SK-N-SH treated with all-trans-retinoic acid at 6 μM for 48 hours (cell line): ENCODE measurements around the gene LRRC23.

ENCODE experiments used
- ATAC-seq: fragments of 200-7000 bp; cut with Tn5 transposase; 3 replicates; pipeline ENCODE4 v1.9.1; 2020; ENCODE audit warnings: mild to moderate bottlenecking, moderate library complexity
- ARNTL ChIP-seq: fragments of 450-650 bp; formaldehyde crosslinking; IDR thresholded peaks from 2 replicates; pipeline ENCODE4 v1.5.0; 2020; ENCODE audit warnings: low read depth, mild to moderate bottlenecking, moderate library complexity, borderline replicate concordance
- CSDC2 ChIP-seq: fragments of 250-450 bp; sonication (Bioruptor Pico); IDR thresholded peaks from 2 replicates; pipeline ENCODE4 v1.5.0; 2020; ENCODE audit warnings: mild to moderate bottlenecking, moderate library complexity
- ESRRG ChIP-seq: fragments of 250-450 bp; sonication (Bioruptor Pico); IDR thresholded peaks from 2 replicates; pipeline ENCODE4 v1.6.1; 2021; ENCODE audit warnings: mild to moderate bottlenecking
- OSR1 ChIP-seq: fragments of 250-450 bp; sonication (Bioruptor Pico); IDR thresholded peaks from 2 replicates; pipeline ENCODE4 v1.8.0; 2022; ENCODE audit warnings: moderate library complexity, mild to moderate bottlenecking, inconsistent platforms
- PPARA ChIP-seq: fragments of 250-450 bp; sonication (Bioruptor Pico); IDR thresholded peaks from 2 replicates; pipeline ENCODE4 v1.5.0; 2020; ENCODE audit warnings: mild to moderate bottlenecking, borderline replicate concordance
- RARB ChIP-seq: fragments of 250-450 bp; sonication (Bioruptor Pico); IDR thresholded peaks from 2 replicates; pipeline ENCODE4 v1.8.0; 2021; ENCODE audit warnings: mild to moderate bottlenecking, moderate library complexity
- TOX ChIP-seq: fragments of 250-450 bp; sonication (Bioruptor Pico); IDR thresholded peaks from 2 replicates; pipeline ENCODE4 v1.8.0; 2021; ENCODE audit warnings: mild to moderate bottlenecking, moderate library complexity, borderline replicate concordance
- ZC3H10 ChIP-seq: fragments of 250-450 bp; sonication (Bioruptor Pico); IDR thresholded peaks from 2 replicates; pipeline ENCODE4 v1.5.1; 2021; ENCODE audit warnings: mild to moderate bottlenecking, moderate library complexity
- ZFP3 ChIP-seq: fragments of 250-450 bp; sonication (Bioruptor Pico); IDR thresholded peaks from 2 replicates; pipeline ENCODE4 v1.5.0; 2020; ENCODE audit warnings: mild to moderate bottlenecking, moderate library complexity
- ZNF565 ChIP-seq: fragments of 450-650 bp; formaldehyde crosslinking; conservative IDR thresholded peaks from 2 replicates; pipeline ENCODE4 v1.5.0; 2020; ENCODE audit warnings: low read depth, mild to moderate bottlenecking, moderate library complexity
- ZNF70 ChIP-seq: fragments of 450-650 bp; formaldehyde crosslinking; IDR thresholded peaks from 2 replicates; pipeline ENCODE4 v1.5.0; 2020; ENCODE audit warnings: mild to moderate bottlenecking, moderate library complexity
- ZNF8 ChIP-seq: fragments of 450-650 bp; formaldehyde crosslinking; IDR thresholded peaks from 2 replicates; pipeline ENCODE4 v1.5.0; 2020; ENCODE audit warnings: mild to moderate bottlenecking, moderate library complexity
- TF ChIP-seq, protein P1 (sequence below): fragments of 250-450 bp; sonication (Bioruptor Pico); IDR thresholded peaks from 2 replicates; pipeline ENCODE4 v1.8.0; 2020; ENCODE audit warnings: mild to moderate bottlenecking, moderate library complexity, borderline replicate concordance
- TF ChIP-seq, protein P2 (sequence below): fragments of 250-450 bp; sonication (Bioruptor Pico); IDR thresholded peaks from 2 replicates; pipeline ENCODE4 v1.5.1; 2021; ENCODE audit warnings: mild to moderate bottlenecking, moderate library complexity
- TF ChIP-seq, protein P3 (sequence below): fragments of 250-450 bp; sonication (Bioruptor Pico); IDR thresholded peaks from 2 replicates; pipeline ENCODE4 v1.5.1; 2020; ENCODE audit warnings: low read depth, mild to moderate bottlenecking, moderate library complexity
- TF ChIP-seq, protein P4 (sequence below): fragments of 250-450 bp; sonication (Bioruptor Pico); IDR thresholded peaks from 2 replicates; pipeline ENCODE4 v1.8.0; 2021; ENCODE audit warnings: low read depth, mild to moderate bottlenecking, moderate library complexity, borderline replicate concordance

LRRC23 gene

DNA sequence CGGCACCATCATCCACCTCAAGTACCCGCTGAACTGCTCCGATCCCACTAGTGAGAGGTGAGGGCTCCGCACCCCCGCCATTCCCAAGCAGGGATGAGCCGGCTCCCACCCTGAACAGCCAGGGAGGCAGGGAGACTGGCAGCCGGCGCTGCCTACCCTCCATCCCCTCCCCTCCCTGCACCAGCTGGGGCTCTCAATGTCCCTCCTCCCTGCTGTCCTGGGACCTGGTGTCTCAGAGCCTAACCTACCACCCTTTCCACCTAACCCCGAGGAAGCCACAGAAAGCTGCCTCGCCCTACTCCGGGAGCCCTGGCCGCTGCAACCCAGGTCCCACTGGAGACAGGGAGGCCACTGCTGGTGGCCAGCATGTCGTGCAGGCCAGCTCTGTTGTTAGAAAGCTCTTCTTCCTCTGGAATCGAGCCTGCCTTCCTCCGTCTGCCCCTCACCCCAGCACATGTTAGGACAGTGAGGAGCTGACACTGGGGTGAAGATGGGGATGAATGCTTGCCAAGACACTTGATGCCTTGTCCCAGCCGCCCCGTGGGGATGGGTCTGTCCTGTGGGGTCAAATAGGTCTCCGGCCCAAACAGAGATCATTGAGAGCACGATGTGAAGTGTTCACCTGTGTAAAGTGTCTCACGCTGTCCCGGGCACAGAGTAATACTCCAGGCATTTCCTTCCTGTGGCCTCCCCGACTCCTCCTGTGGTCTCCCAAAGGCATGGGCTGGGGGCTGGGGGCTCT, 47.7 kb downstream of the LRRC23 start (continued):
- TF ChIP-seq, protein P1, sequence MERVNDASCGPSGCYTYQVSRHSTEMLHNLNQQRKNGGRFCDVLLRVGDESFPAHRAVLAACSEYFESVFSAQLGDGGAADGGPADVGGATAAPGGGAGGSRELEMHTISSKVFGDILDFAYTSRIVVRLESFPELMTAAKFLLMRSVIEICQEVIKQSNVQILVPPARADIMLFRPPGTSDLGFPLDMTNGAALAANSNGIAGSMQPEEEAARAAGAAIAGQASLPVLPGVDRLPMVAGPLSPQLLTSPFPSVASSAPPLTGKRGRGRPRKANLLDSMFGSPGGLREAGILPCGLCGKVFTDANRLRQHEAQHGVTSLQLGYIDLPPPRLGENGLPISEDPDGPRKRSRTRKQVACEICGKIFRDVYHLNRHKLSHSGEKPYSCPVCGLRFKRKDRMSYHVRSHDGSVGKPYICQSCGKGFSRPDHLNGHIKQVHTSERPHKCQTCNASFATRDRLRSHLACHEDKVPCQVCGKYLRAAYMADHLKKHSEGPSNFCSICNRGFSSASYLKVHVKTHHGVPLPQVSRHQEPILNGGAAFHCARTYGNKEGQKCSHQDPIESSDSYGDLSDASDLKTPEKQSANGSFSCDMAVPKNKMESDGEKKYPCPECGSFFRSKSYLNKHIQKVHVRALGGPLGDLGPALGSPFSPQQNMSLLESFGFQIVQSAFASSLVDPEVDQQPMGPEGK, result no peak
- no peak for TF ChIP-seq ESRRG (CRISPR knock-in tag)
- no peak for TF ChIP-seq CSDC2 (CRISPR knock-in tag)
- TF ChIP-seq ZC3H10 (CRISPR knock-in tag), result no peak
- no peak for TF ChIP-seq RARB (CRISPR knock-in tag)
- no peak for TF ChIP-seq ZNF8 (CRISPR knock-in tag)
- TF ChIP-seq ZNF565 (CRISPR knock-in tag), result no peak
- TF ChIP-seq, protein P2, sequence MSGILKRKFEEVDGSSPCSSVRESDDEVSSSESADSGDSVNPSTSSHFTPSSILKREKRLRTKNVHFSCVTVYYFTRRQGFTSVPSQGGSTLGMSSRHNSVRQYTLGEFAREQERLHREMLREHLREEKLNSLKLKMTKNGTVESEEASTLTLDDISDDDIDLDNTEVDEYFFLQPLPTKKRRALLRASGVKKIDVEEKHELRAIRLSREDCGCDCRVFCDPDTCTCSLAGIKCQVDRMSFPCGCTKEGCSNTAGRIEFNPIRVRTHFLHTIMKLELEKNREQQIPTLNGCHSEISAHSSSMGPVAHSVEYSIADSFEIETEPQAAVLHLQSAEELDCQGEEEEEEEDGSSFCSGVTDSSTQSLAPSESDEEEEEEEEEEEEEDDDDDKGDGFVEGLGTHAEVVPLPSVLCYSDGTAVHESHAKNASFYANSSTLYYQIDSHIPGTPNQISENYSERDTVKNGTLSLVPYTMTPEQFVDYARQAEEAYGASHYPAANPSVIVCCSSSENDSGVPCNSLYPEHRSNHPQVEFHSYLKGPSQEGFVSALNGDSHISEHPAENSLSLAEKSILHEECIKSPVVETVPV, result no peak

DNA sequence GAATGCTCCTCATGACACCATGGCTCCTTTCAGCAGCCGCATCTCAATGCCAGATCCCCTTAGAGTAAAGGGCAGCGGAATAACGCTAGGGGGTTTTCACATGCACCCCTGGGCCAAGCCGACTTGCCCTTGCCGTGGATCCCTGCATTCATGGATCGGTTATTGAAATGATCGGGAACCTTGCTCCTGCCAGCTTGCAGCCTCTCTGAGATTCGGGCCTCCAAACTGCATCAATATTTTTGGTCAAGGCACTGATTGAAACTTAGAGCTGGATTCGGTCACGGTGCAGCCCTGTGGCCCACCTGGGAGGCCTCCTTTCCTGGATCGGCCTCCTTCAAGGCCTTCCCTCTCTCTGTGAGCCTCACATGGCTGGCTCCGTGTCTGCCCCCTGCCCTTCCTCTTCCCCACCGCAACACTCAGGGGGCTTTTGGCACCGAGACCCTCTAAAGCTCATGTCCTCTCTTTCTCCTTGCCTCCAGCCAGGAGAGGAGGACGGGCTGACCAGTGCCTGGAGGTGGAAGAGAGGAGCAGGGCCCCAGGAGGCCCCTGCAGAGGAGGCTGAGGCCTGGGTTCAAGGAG, 48.3 kb downstream of the LRRC23 start:
- TF ChIP-seq OSR1 (no peak), ZC3H10 (CRISPR knock-in tag) (no peak), ZFP3 (CRISPR knock-in tag) (no peak)
- no peak for ATAC-seq

DNA sequence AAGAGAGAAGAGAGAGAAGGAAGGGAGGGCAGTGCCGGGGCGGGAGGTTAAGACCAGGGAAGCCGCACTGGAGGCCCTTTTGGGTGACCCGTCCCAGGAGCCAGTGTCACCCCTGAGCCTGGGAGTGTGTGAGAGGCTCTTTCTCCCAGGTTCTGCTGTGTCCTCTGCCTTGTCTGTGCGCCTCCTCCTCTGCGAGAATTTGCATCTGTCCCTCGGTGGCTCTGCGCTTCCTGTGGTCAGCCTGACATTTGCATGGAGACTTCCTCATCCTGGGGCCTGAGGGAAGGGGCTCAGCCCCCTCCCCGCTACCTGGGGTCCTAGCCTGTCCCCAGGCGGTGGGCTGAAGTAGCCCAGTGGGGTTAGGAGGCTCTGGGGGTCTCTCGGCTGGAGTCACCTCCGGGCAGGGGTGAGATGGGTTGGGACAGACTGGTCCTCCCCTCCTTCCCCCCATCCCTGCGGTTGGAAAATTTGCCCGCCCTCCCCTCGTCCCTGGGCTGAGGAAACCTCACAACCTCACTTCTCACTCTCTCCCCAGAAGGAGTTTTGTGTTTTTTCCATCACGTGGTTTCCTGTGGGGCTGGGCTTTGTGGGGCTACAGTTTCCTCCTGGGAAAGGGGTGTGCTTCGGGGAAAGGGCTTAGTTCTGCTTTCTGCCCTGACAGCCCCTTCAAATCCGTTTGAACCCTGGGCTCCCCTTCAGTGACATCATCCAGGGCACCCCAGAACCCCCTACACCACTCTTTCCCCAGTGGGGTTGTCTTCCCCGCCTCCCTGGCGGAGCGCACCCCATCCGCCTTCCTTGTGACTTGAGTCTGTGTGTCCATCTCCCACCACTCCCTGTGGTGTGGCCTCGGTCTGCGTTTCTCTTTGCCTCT, 49.1 kb downstream of the LRRC23 start:
- TF ChIP-seq TOX (no peak), ZC3H10 (CRISPR knock-in tag) (no peak), PPARA (CRISPR knock-in tag) (no peak), ARNTL (CRISPR knock-in tag) (no peak), ZNF565 (CRISPR knock-in tag) (no peak), ZNF70 (CRISPR knock-in tag) (no peak), OSR1 (no peak), CSDC2 (CRISPR knock-in tag) (no peak)
- TF ChIP-seq, protein P1, result no peak
- TF ChIP-seq, protein P3, sequence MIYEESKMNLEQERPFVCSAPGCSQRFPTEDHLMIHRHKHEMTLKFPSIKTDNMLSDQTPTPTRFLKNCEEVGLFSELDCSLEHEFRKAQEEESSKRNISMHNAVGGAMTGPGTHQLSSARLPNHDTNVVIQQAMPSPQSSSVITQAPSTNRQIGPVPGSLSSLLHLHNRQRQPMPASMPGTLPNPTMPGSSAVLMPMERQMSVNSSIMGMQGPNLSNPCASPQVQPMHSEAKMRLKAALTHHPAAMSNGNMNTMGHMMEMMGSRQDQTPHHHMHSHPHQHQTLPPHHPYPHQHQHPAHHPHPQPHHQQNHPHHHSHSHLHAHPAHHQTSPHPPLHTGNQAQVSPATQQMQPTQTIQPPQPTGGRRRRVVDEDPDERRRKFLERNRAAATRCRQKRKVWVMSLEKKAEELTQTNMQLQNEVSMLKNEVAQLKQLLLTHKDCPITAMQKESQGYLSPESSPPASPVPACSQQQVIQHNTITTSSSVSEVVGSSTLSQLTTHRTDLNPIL, result no peak
- TF ChIP-seq, protein P4, sequence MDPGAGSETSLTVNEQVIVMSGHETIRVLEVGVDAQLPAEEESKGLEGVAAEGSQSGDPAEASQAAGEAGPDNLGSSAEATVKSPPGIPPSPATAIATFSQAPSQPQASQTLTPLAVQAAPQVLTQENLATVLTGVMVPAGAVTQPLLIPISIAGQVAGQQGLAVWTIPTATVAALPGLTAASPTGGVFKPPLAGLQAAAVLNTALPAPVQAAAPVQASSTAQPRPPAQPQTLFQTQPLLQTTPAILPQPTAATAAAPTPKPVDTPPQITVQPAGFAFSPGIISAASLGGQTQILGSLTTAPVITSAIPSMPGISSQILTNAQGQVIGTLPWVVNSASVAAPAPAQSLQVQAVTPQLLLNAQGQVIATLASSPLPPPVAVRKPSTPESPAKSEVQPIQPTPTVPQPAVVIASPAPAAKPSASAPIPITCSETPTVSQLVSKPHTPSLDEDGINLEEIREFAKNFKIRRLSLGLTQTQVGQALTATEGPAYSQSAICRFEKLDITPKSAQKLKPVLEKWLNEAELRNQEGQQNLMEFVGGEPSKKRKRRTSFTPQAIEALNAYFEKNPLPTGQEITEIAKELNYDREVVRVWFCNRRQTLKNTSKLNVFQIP (CRISPR knock-in tag), result no peak
- TF ChIP-seq, protein P2, result no peak
- ATAC-seq, result no peak
